ENCODE data around the gene C16orf78. TPM values are rescaled to one million over a fixed set of nuclear protein-coding genes. Genes with fewer than 3 reads are reported as not detected.

The C16orf78 gene
- total and polyA plus RNA-seq, 2 donors (not counting 1 experiment from before 2014, with no cell fraction given), result not detected

- Histone ChIP-seq H4K20me1 (ENCODE audit: control insufficient read depth, extremely low read depth, insufficient read depth, low read length) (no peaks in the 10 kb centered on the region), H3K36me3 (ENCODE audit: control insufficient read depth, insufficient read depth, low read length) (no peaks in the 10 kb centered on the region), H3K9me3 (ENCODE audit: control insufficient read depth, insufficient read depth, low read depth, low read length) (no peaks in the 10 kb centered on the region), H3K9ac (ENCODE audit: insufficient read depth, low read length) (no peak overlapping the region), H3K27me3 (ENCODE audit: control insufficient read depth, insufficient read depth, low read length) (no peaks in the 10 kb centered on the region), H2AFZ (ENCODE audit: low read length) (no peak overlapping the region), H3K27ac (ENCODE audit: insufficient read depth, low read length) (no peak overlapping the region), H3K4me1 (ENCODE audit: control insufficient read depth, extremely low read depth, insufficient read depth, low read length) (no peaks in the 10 kb centered on the region), H3K79me2 (ENCODE audit: control insufficient read depth, insufficient read depth, low read length) (no peaks in the 10 kb centered on the region), H3K4me3 (replicated peaks in 1 of 4; ENCODE audit: control extremely low read depth in 1 of 4, insufficient read depth in 1 of 4, low read depth in 3 of 4, low read length in 4 of 4) (no peak overlapping the region), H3K4me2 (ENCODE audit: extremely low read depth, insufficient read depth, low read length) (no peak overlapping the region)
- no peak for TF ChIP-seq CTCF (conservative IDR thresholded peaks at IDR 0.05 in 1 of 2, IDR thresholded peaks at IDR 0.05 in 1 of 2; ENCODE audit: low read depth in 1 of 2, low read length in 2 of 2)
- no peak for TF ChIP-seq EZH2 (IDR thresholded peaks at IDR 0.05; ENCODE audit: low read length, missing control alignments)
- DNase-seq (ENCODE audit: low read depth in 2 of 2), result no peak
Observed at GRCh38 chr16:49337814-49338350, 35.7 kb upstream of the C16orf78 start.

GRCh38 chr16:49338611-49339265, 34.9 kb upstream of the C16orf78 start:
- H3K79me2 ChIP-seq (ENCODE audit: control insufficient read depth, insufficient read depth, low read length), result no peaks in the 10 kb centered on the region
- no peak for DNase-seq (ENCODE audit: low read depth in 2 of 2)
- TF ChIP-seq CTCF (conservative IDR thresholded peaks at IDR 0.05 in 1 of 2, IDR thresholded peaks at IDR 0.05 in 1 of 2; ENCODE audit: low read depth in 1 of 2, low read length in 2 of 2) (no peak), EZH2 (IDR thresholded peaks at IDR 0.05; ENCODE audit: low read length, missing control alignments) (no peak)
- no peak overlapping the region for H3K4me3 ChIP-seq (replicated peaks in 1 of 4; ENCODE audit: control extremely low read depth in 1 of 4, insufficient read depth in 1 of 4, low read depth in 3 of 4, low read length in 4 of 4)
- H3K9ac ChIP-seq (ENCODE audit: insufficient read depth, low read length), result no peak overlapping the region
- H3K9me3 ChIP-seq (ENCODE audit: control insufficient read depth, insufficient read depth, low read depth, low read length), result no peaks in the 10 kb centered on the region
- no peak overlapping the region for H3K4me2 ChIP-seq (ENCODE audit: extremely low read depth, insufficient read depth, low read length)
- no peaks in the 10 kb centered on the region for H3K27me3 ChIP-seq (ENCODE audit: control insufficient read depth, insufficient read depth, low read length)
- no peaks in the 10 kb centered on the region for H3K4me1 ChIP-seq (ENCODE audit: control insufficient read depth, extremely low read depth, insufficient read depth, low read length)
- H4K20me1 ChIP-seq (ENCODE audit: control insufficient read depth, extremely low read depth, insufficient read depth, low read length), result no peaks in the 10 kb centered on the region
- H3K36me3 ChIP-seq (ENCODE audit: control insufficient read depth, insufficient read depth, low read length), result no peaks in the 10 kb centered on the region
- H2AFZ ChIP-seq (ENCODE audit: low read length), result no peak overlapping the region
- H3K27ac ChIP-seq (ENCODE audit: insufficient read depth, low read length), result no peak overlapping the region

- Histone ChIP-seq H4K20me1 (ENCODE audit: control insufficient read depth, extremely low read depth, insufficient read depth, low read length) (no peaks in the 10 kb centered on the region), H3K4me3 (replicated peaks in 1 of 4; ENCODE audit: control extremely low read depth in 1 of 4, insufficient read depth in 1 of 4, low read depth in 3 of 4, low read length in 4 of 4) (no peak overlapping the region), H3K9ac (ENCODE audit: insufficient read depth, low read length) (no peak overlapping the region), H3K36me3 (ENCODE audit: control insufficient read depth, insufficient read depth, low read length) (no peaks in the 10 kb centered on the region), H3K27me3 (ENCODE audit: control insufficient read depth, insufficient read depth, low read length) (no peaks in the 10 kb centered on the region), H2AFZ (ENCODE audit: low read length) (no peak overlapping the region), H3K9me3 (ENCODE audit: control insufficient read depth, insufficient read depth, low read depth, low read length) (no peaks in the 10 kb centered on the region), H3K27ac (ENCODE audit: insufficient read depth, low read length) (no peak overlapping the region), H3K4me2 (ENCODE audit: extremely low read depth, insufficient read depth, low read length) (no peak overlapping the region), H3K79me2 (ENCODE audit: control insufficient read depth, insufficient read depth, low read length) (no peaks in the 10 kb centered on the region), H3K4me1 (ENCODE audit: control insufficient read depth, extremely low read depth, insufficient read depth, low read length) (no peaks in the 10 kb centered on the region)
- TF ChIP-seq CTCF (conservative IDR thresholded peaks at IDR 0.05 in 1 of 2, IDR thresholded peaks at IDR 0.05 in 1 of 2; ENCODE audit: low read depth in 1 of 2, low read length in 2 of 2), result no peak
- TF ChIP-seq EZH2 (IDR thresholded peaks at IDR 0.05; ENCODE audit: low read length, missing control alignments), result no peak
- no peak for DNase-seq (ENCODE audit: low read depth in 2 of 2)
Observed at GRCh38 chr16:49340466-49340865, 33.1 kb upstream of the C16orf78 start.
